ENCODE results near the gene DIP2A.

The DIP2A gene

DNA sequence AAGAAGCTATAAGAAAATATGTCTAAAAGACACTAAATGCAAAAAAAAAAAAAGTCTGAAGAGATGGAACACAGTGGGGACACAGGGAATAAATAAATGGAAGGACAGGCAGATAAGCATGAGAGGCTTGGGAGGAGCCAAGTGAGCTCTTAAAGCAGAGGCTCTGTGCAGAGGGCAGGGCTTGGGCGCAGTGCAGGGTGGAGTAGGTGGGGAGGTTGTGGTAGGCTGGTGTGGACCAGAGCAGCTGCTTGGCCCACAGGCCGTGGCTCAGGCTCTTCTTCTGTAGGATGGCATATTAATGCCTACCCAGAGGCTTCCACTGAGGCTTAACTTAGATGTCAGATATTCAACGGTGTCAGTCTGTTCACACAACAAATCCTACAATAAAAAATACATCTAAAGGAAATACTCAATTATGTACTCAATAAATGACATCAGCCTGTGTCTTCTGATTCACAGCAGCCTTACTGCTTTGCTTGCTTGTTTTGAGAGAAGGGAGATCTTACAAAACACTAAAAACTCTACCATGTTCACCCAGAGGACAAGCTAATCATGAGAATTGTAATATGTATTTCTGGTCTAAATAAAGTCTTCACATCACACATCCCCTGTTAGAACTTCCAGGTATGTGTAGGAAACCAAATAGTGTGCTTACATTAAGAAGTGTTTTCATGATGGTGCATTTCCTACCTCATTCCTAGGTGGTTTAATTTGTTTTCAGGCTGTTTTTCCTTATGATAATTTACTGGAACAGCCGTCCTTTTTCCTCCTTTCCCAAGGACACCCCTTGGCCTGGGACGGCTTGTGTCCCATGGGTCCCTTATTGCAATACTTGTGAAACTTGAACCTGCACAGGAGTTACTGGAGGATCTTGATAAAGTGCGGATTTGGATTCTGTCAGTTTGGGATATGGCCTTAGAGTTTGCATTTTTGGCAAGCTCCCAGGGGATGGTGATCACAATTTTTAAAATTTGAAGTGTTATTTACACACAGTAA lies 24.9 kb downstream of the DIP2A start:
- H3K36me3 ChIP-seq (replicated peaks), result peaks cover 3% of the 10 kb centered on the region; the same call in 1 of the 2 replicates
- DNase-seq (ENCODE audit: low spot score in 2 of 2), result no peak

GRCh38 chr21:46486481-46487126 lies 27.9 kb downstream of the DIP2A start:
- Histone ChIP-seq H3K4me1 (no peaks in the 10 kb centered on the region; the same call in 1 of the 2 replicates), H3K27me3 (ENCODE audit: low read depth) (no peaks in the 10 kb centered on the region), H3K4me3 (no peak overlapping the region), H3K36me3 (replicated peaks) (peaks cover 3% of the 10 kb centered on the region; the same call in 1 of the 2 replicates), H3K9me3 (no peaks in the 10 kb centered on the region)
- in situ Hi-C loops (cut with MboI; ENCODE audit: low sequenced_read_pairs), result no loop called here
- no peak for DNase-seq (ENCODE audit: low spot score in 2 of 2)

More for the DNA sequence above, 24.9 kb downstream of the DIP2A start:
- no peaks in the 10 kb centered on the region for H3K27me3 ChIP-seq (ENCODE audit: low read depth)
- no peaks in the 10 kb centered on the region for H3K9me3 ChIP-seq
- no peak overlapping the region for H3K4me3 ChIP-seq
- in situ Hi-C loops (cut with MboI; ENCODE audit: low sequenced_read_pairs), result no loop called here
- no peaks in the 10 kb centered on the region; the same call in 1 of the 2 replicates for H3K4me1 ChIP-seq

GRCh38 chr21:46489162-46489663 lies 30.5 kb downstream of the DIP2A start:
- DNase-seq (ENCODE audit: low spot score in 2 of 2), result no peak
- Histone ChIP-seq H3K4me1 (no peaks in the 10 kb centered on the region; the same call in 1 of the 2 replicates), H3K9me3 (no peaks in the 10 kb centered on the region), H3K4me3 (no peak overlapping the region), H3K36me3 (replicated peaks) (peaks cover 3% of the 10 kb centered on the region; the same call in 1 of the 2 replicates), H3K27me3 (ENCODE audit: low read depth) (no peaks in the 10 kb centered on the region)
- in situ Hi-C loops (cut with MboI; ENCODE audit: low sequenced_read_pairs), result no loop called here

DNA sequence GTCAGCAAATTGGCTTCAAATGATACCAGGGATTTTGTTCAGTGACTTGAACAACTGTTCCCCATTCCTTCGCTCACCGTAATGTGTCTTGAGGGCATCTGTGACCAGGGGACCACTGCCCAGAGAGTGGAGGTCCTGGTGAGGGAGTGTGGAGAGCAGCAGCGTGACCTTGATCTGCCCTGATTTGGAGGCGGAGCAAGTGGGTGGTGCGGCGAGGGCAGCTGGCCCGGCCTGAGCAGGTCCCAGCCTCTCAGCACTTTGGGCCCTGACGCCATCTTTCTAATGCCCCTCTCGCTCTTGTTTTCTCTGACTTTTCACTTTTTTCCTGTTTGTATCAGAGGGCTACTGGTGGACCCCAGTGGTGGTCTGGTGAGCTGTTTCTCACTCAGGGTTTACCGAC lies 31.1 kb downstream of the DIP2A start:
- no peak for DNase-seq (ENCODE audit: low spot score in 2 of 2)
- Histone ChIP-seq H3K36me3 (replicated peaks) (peaks cover 3% of the 10 kb centered on the region; the same call in 1 of the 2 replicates), H3K4me3 (no peak overlapping the region), H3K9me3 (no peaks in the 10 kb centered on the region), H3K4me1 (no peaks in the 10 kb centered on the region; the same call in 1 of the 2 replicates), H3K27me3 (ENCODE audit: low read depth) (no peaks in the 10 kb centered on the region)
- in situ Hi-C loops (cut with MboI; ENCODE audit: low sequenced_read_pairs), result no loop called here

- no peak for DNase-seq (ENCODE audit: low spot score in 2 of 2)
- peaks cover 3% of the 10 kb centered on the region; the same call in 1 of the 2 replicates for H3K36me3 ChIP-seq (replicated peaks)
- in situ Hi-C loops (cut with MboI; ENCODE audit: low sequenced_read_pairs), result no loop called here
- no peaks in the 10 kb centered on the region for H3K27me3 ChIP-seq (ENCODE audit: low read depth)
- no peaks in the 10 kb centered on the region for H3K4me1 ChIP-seq
- no peaks in the 10 kb centered on the region for H3K9me3 ChIP-seq
- H3K4me3 ChIP-seq, result no peak overlapping the region
Observed at GRCh38 chr21:46491553-46491952, 32.9 kb downstream of the DIP2A start.

GRCh38 chr21:46492851-46493250 lies 34.2 kb downstream of the DIP2A start:
- H3K4me1 ChIP-seq, result no peaks in the 10 kb centered on the region
- H3K36me3 ChIP-seq (replicated peaks), result peaks cover 10% of the 10 kb centered on the region
- H3K4me3 ChIP-seq, result no peak overlapping the region
- H3K27me3 ChIP-seq (ENCODE audit: low read depth), result no peaks in the 10 kb centered on the region
- no peaks in the 10 kb centered on the region for H3K9me3 ChIP-seq
- no peak for DNase-seq (ENCODE audit: low spot score in 2 of 2)
- in situ Hi-C loops (cut with MboI; ENCODE audit: low sequenced_read_pairs), result no loop called here

- no peak for DNase-seq (ENCODE audit: low spot score in 2 of 2)
- H3K36me3 ChIP-seq (replicated peaks), result peaks cover 18% of the 10 kb centered on the region
- no peaks in the 10 kb centered on the region for H3K9me3 ChIP-seq
- in situ Hi-C loops (cut with MboI; ENCODE audit: low sequenced_read_pairs), result no loop called here
- H3K4me1 ChIP-seq, result no peaks in the 10 kb centered on the region
- no peaks in the 10 kb centered on the region for H3K27me3 ChIP-seq (ENCODE audit: low read depth)
- H3K4me3 ChIP-seq, result no peak overlapping the region
Observed at GRCh38 chr21:46493828-46494227, 35.1 kb downstream of the DIP2A start.

- H3K9me3 ChIP-seq, result no peaks in the 10 kb centered on the region
- H3K4me3 ChIP-seq, result no peak overlapping the region
- in situ Hi-C loops (cut with MboI; ENCODE audit: low sequenced_read_pairs), result no loop called here
- H3K27me3 ChIP-seq (ENCODE audit: low read depth), result no peaks in the 10 kb centered on the region
- no peak for DNase-seq (ENCODE audit: low spot score in 2 of 2)
- H3K4me1 ChIP-seq, result no peaks in the 10 kb centered on the region
- H3K36me3 ChIP-seq (replicated peaks), result peaks cover 22% of the 10 kb centered on the region
Observed at GRCh38 chr21:46498335-46499050, 39.8 kb downstream of the DIP2A start.

GRCh38 chr21:46500224-46500861 lies 41.7 kb downstream of the DIP2A start:
- Histone ChIP-seq H3K36me3 (replicated peaks) (peaks cover 27% of the 10 kb centered on the region), H3K4me3 (no peak overlapping the region), H3K27me3 (ENCODE audit: low read depth) (no peaks in the 10 kb centered on the region), H3K4me1 (no peaks in the 10 kb centered on the region), H3K9me3 (no peaks in the 10 kb centered on the region)
- DNase-seq (ENCODE audit: low spot score in 2 of 2), result no peak
- in situ Hi-C loops (cut with MboI; ENCODE audit: low sequenced_read_pairs), result loop anchor here (10.0 kb wide), 1 partner anchor 56 kb away; no protein-coding TSS in a partner anchor

GRCh38 chr21:46503922-46504550 lies 45.3 kb downstream of the DIP2A start:
- Histone ChIP-seq H3K4me1 (no peaks in the 10 kb centered on the region), H3K4me3 (no peak overlapping the region), H3K9me3 (no peaks in the 10 kb centered on the region), H3K36me3 (replicated peaks) (peaks cover 15% of the 10 kb centered on the region), H3K27me3 (ENCODE audit: low read depth) (no peaks in the 10 kb centered on the region)
- in situ Hi-C loops (cut with MboI; ENCODE audit: low sequenced_read_pairs), result loop anchor here (10.0 kb wide), 1 partner anchor 59 kb away; no protein-coding TSS in a partner anchor
- no peak for DNase-seq (ENCODE audit: low spot score in 2 of 2)

GRCh38 chr21:46504666-46505065 lies 46.0 kb downstream of the DIP2A start:
- Histone ChIP-seq H3K36me3 (replicated peaks) (peaks cover 22% of the 10 kb centered on the region), H3K27me3 (ENCODE audit: low read depth) (no peaks in the 10 kb centered on the region), H3K4me3 (no peak overlapping the region), H3K4me1 (no peaks in the 10 kb centered on the region), H3K9me3 (no peaks in the 10 kb centered on the region; the same call in 1 of the 2 replicates)
- DNase-seq (ENCODE audit: low spot score in 2 of 2), result no peak
- in situ Hi-C loops (cut with MboI; ENCODE audit: low sequenced_read_pairs), result loop anchor here (10.0 kb wide), 1 partner anchor 60 kb away; no protein-coding TSS in a partner anchor

GRCh38 chr21:46507562-46507961 lies 48.9 kb downstream of the DIP2A start:
- no peak for DNase-seq (ENCODE audit: low spot score in 2 of 2)
- in situ Hi-C loops (cut with MboI; ENCODE audit: low sequenced_read_pairs), result loop anchor here (10.0 kb wide), 1 partner anchor 63 kb away; no protein-coding TSS in a partner anchor
- no peaks in the 10 kb centered on the region; the same call in 1 of the 2 replicates for H3K9me3 ChIP-seq
- no peak overlapping the region for H3K4me3 ChIP-seq
- peaks cover 46% of the 10 kb centered on the region for H3K36me3 ChIP-seq (replicated peaks)
- H3K27me3 ChIP-seq (ENCODE audit: low read depth), result no peaks in the 10 kb centered on the region
- no peaks in the 10 kb centered on the region for H3K4me1 ChIP-seq

All from HAP-1 (cell line).